Karpas-422 (cell line): ENCODE results near the gene NUBP1. TPM values are rescaled to one million over a fixed set of nuclear protein-coding genes. Genes with fewer than 3 reads are reported as not detected.
"Not testable (repeated sequence)": the region's sequence is repeated elsewhere in the genome, so short reads cannot be mapped to it uniquely, and the experiment has no call there.

ENCODE experiments used
- DNase-seq: peaks from one replicate; pipeline ENCODE4 v3.0.0-alpha.2; 2015
- H2AFZ ChIP-seq: fragments of 200-600 bp; sonication (generic); 2 replicates; pipeline ENCODE4 v1.6.1; 2014; ENCODE audit warnings: antibody characterized with exemption, low read length, mixed read lengths
- H3K27ac ChIP-seq: fragments of 200-600 bp; sonication (generic); 2 replicates; pipeline ENCODE4 v1.5.1; 2014; ENCODE audit warnings: mild to moderate bottlenecking, low read length, moderate library complexity
- H3K27me3 ChIP-seq: fragments of 200-600 bp; sonication (generic); 2 replicates; pipeline ENCODE4 v1.6.1; 2014; ENCODE audit warnings: low read length, mixed read lengths
- H3K36me3 ChIP-seq: fragments of 200-600 bp; sonication (generic); 2 replicates; pipeline ENCODE4 v1.6.1; 2014; ENCODE audit warnings: low read length, mixed read lengths; ENCODE audit not compliant: insufficient read depth
- H3K4me1 ChIP-seq: fragments of 200-600 bp; sonication (generic); 2 replicates; pipeline ENCODE4 v1.6.1; 2014; ENCODE audit warnings: mild to moderate bottlenecking, low read length, mixed read lengths
- H3K4me2 ChIP-seq: fragments of 200-600 bp; sonication (generic); 2 replicates; pipeline ENCODE4 v1.6.1; 2014; ENCODE audit warnings: low read length, low read depth, mild to moderate bottlenecking; ENCODE audit not compliant: poor library complexity, severe bottlenecking
- H3K4me3 ChIP-seq: fragments of 200-600 bp; sonication (generic); 2 replicates; pipeline ENCODE4 v1.5.1; 2014; ENCODE audit warnings: mild to moderate bottlenecking, antibody characterized with exemption, low read length, mixed read lengths
- H3K79me2 ChIP-seq: fragments of 200-600 bp; sonication (generic); 2 replicates; pipeline ENCODE4 v1.6.1; 2014; ENCODE audit warnings: mild to moderate bottlenecking, low read length, mixed read lengths
- H3K9ac ChIP-seq: fragments of 200-600 bp; sonication (generic); 2 replicates; pipeline ENCODE4 v1.6.0; 2014; ENCODE audit warnings: low read length
- H3K9me2 ChIP-seq: fragments of 200-600 bp; sonication (generic), shearing (Covaris generic); replicated peaks from 2 replicates; pipeline ENCODE4 v1.6.0; 2014; ENCODE audit warnings: mild to moderate bottlenecking, low read length, moderate library complexity; ENCODE audit not compliant: insufficient read depth
- H3K9me3 ChIP-seq: fragments of 300-700, 200-600 bp; sonication (generic); 2 replicates; pipeline ENCODE4 v1.6.1; 2014; ENCODE audit warnings: low read length, mixed read lengths
- H4K20me1 ChIP-seq: fragments of 200-600 bp; sonication (generic); 2 replicates; pipeline ENCODE4 v1.6.1; 2014; ENCODE audit warnings: mild to moderate bottlenecking, antibody characterized with exemption, low read length, low read depth; ENCODE audit not compliant: insufficient read depth
- total RNA-seq: library from RNA; depleted of rRNA; stranded (reverse); fragments of >200 nt; shearing (Covaris generic); gene quantifications from 2 replicates; pipeline ENCODE4 v1.2.3, GENCODE V29; 2014; ENCODE audit warnings: low replicate concordance

The NUBP1 gene
- total RNA-seq, 1 experiment from 2014 or later: 17.7 TPM

DNA sequence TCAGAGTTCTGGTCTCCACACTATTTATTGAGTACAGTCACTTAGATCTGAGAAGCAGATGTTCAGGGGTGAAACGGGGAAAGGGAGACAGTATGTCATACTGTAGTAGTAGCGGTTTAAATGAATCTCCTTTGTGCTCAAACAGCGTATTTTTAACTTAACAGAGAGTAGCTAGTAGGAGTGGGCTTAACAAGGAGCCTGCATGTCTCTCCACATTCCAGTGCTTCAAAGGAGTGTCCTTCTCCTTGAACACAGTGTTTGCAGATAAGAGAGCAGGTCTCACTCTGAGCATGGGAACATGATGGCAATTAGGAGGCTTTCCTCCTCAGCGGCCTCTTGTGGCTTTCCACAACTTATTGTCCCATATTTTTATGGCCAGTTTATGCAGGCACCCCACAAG, 45.0 kb downstream of the NUBP1 start:
- not testable (repeated sequence) for DNase-seq, H3K79me2 ChIP-seq, H3K27me3 ChIP-seq, H3K9ac ChIP-seq, H3K4me3 ChIP-seq, H3K4me2 ChIP-seq, H2AFZ ChIP-seq, H3K36me3 ChIP-seq, H3K9me2 ChIP-seq, H3K9me3 ChIP-seq, H4K20me1 ChIP-seq, H3K27ac ChIP-seq
- peaks cover 25% of the 10 kb centered on the region for H3K4me1 ChIP-seq

DNA sequence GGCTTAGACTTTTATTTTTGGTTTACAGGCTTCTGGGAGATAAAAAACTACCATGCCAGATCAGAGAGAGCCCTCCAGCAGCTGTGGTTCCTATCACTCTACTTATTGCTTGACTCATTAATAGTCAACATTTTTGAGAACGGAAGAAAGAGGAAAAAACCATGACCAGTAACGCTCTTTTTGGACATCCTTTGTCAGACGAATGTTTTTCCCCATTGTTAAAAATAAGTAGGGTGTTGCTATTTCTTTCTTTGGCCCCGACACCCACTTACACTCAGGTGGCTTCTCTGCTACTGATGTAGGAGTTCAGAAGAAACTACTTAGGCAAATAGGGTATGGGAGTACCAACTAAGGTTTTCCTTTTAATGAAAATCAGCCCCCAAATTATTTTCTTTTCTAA, 47.4 kb downstream of the NUBP1 start:
- Histone ChIP-seq H3K4me3 (no peak overlapping the region), H3K79me2 (no peaks in the 10 kb centered on the region), H3K4me1 (peaks cover 25% of the 10 kb centered on the region), H3K9me3 (no peaks in the 10 kb centered on the region), H3K36me3 (no peaks in the 10 kb centered on the region), H3K4me2 (no peak overlapping the region), H3K27ac (no peak overlapping the region), H3K27me3 (no peaks in the 10 kb centered on the region), H4K20me1 (no peaks in the 10 kb centered on the region), H3K9me2 (no peaks in the 10 kb centered on the region), H3K9ac (no peak overlapping the region), H2AFZ (0 out of 2 replicates have a peak overlapping the region, but pooled peaks have one; percentile 24)
- DNase-seq: no peak

DNA sequence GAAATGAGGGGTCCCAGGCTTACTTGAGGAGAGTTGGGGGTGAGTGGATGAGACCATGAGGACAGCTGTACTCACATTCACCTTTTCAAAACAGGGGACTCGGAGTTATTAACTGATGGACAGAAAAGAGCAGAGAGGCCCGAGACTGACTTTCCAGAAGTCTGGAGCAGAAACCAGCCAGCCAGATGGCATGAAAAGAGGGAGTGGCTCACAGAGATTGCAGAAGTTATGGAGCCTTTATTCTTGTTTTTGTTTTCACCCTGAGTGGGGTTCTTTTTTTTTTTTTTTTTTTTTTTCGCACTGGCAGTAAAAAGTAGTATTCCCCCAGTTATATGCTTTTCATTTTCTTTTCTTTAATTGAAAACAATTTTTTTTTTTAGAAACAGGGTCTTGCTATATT, 56.1 kb downstream of the NUBP1 start:
- Histone ChIP-seq H3K4me2 (no peak overlapping the region), H2AFZ (no peak overlapping the region), H3K4me3 (no peak overlapping the region), H3K4me1 (peaks cover 1% of the 10 kb centered on the region), H3K36me3 (no peaks in the 10 kb centered on the region), H3K9me3 (no peaks in the 10 kb centered on the region), H3K27ac (no peak overlapping the region), H3K27me3 (no peaks in the 10 kb centered on the region), H3K9ac (no peak overlapping the region), H3K9me2 (no peaks in the 10 kb centered on the region), H4K20me1 (no peaks in the 10 kb centered on the region), H3K79me2 (no peaks in the 10 kb centered on the region)
- DNase-seq: no peak

DNA sequence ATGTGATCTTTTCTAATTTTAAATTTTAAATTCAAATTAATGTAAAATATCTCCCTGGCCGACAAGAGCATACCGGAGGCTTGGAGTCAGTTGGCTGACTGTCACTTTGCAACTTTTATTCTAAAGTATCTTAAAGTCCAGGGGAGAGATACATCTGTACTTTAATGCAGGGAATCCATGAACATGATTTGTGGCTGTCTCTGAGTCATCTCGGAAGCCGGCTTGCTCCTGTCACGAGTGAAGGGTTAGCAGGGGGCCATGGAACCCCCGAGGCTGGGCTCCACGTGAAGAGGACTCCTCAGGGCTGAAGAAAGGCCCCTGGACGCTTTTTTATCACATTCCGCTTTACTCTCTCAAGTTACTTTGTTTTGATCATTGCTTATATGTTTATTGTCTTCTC, 61.7 kb downstream of the NUBP1 start:
- no peak for DNase-seq
- Histone ChIP-seq H3K4me2 (peak overlapping the region; percentile 31), H3K9ac (no peak overlapping the region), H3K27me3 (no peaks in the 10 kb centered on the region), H2AFZ (0 out of 2 replicates have a peak overlapping the region, but pooled peaks have one; percentile 23), H3K9me3 (no peaks in the 10 kb centered on the region), H3K27ac (no peak overlapping the region), H3K4me3 (no peak overlapping the region), H3K36me3 (no peaks in the 10 kb centered on the region), H3K9me2 (no peaks in the 10 kb centered on the region), H3K79me2 (no peaks in the 10 kb centered on the region), H4K20me1 (no peaks in the 10 kb centered on the region), H3K4me1 (peaks cover 23% of the 10 kb centered on the region)

DNA sequence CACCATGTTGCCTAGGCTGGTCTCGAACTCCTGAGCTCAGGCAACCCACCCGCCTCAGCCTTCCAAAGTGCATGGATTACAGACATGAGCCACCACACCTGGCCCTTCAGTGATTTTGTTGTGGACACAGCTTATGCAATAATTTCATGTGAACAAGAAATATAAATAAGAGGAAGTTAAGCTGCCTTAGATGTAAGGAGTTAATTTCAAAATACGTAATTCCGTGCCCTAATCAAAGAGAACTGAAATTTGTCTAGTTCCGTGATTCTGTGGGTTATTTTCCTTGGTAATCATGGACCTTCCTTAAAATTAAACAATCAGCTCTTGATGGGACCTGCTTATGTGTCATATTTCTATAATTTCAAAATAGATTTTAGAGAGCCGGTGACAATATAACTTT, 63.1 kb downstream of the NUBP1 start:
- H3K36me3 ChIP-seq: no peaks in the 10 kb centered on the region
- H3K79me2 ChIP-seq: no peaks in the 10 kb centered on the region
- peak overlapping the region; percentile 15 for H3K4me2 ChIP-seq
- H4K20me1 ChIP-seq: no peaks in the 10 kb centered on the region
- H3K27me3 ChIP-seq: no peaks in the 10 kb centered on the region
- H3K9ac ChIP-seq: no peak overlapping the region
- no peak overlapping the region for H3K27ac ChIP-seq
- H2AFZ ChIP-seq: no peak overlapping the region
- no peak overlapping the region for H3K4me3 ChIP-seq
- peaks cover 23% of the 10 kb centered on the region for H3K4me1 ChIP-seq
- DNase-seq: no peak
- H3K9me2 ChIP-seq: no peaks in the 10 kb centered on the region
- no peaks in the 10 kb centered on the region for H3K9me3 ChIP-seq

DNA sequence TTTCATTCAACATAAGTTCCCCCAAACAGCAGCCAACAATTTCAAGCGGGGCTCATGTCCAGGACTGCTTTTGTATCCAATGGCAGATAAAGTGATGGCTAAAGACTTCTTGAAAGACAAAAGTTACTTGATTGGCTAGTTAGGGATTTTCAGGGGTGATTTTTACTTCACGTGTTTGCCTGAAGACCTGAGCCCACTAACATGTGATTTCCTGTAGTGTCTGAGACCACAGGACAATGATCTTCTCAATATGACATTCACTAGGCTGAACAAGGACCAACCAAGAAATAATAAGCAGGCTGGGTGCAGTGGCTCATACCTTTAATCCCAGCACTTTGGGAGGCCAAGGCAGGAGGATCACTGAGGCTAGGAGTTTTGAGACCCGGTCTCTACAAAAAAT, 64.6 kb downstream of the NUBP1 start:
- H3K9me3 ChIP-seq: no peaks in the 10 kb centered on the region
- DNase-seq: no peak
- H3K4me2 ChIP-seq: no peak overlapping the region
- H3K27ac ChIP-seq: no peak overlapping the region
- H3K27me3 ChIP-seq: no peaks in the 10 kb centered on the region
- no peak overlapping the region for H3K4me3 ChIP-seq
- no peaks in the 10 kb centered on the region for H3K36me3 ChIP-seq
- H3K9me2 ChIP-seq: no peaks in the 10 kb centered on the region
- H4K20me1 ChIP-seq: no peaks in the 10 kb centered on the region
- H2AFZ ChIP-seq: no peak overlapping the region
- H3K9ac ChIP-seq: no peak overlapping the region
- peaks cover 30% of the 10 kb centered on the region for H3K4me1 ChIP-seq
- no peaks in the 10 kb centered on the region for H3K79me2 ChIP-seq

DNA sequence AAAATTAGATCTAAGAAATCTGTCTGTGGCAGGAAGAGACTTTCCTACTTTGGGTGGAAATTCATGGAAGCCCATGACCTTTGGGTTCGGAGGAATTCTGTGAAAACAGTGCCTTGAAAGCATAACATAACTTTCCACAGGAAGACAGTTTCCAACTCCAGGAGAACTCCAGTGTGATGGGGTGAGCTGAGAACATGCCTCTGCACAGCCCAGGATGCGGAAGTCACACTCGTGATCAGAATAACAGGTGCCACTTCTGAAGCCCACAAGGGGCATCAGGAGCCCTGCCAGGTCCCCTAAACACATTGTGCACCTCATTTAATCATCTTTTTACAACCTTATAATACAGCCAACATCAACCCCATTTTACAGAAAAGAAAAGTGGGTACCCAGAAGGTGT, 65.2 kb downstream of the NUBP1 start:
- no peak overlapping the region for H3K4me2 ChIP-seq
- H3K9ac ChIP-seq: no peak overlapping the region
- H3K36me3 ChIP-seq: no peaks in the 10 kb centered on the region
- H3K4me3 ChIP-seq: no peak overlapping the region
- DNase-seq: no peak
- H3K9me2 ChIP-seq: no peaks in the 10 kb centered on the region
- H3K79me2 ChIP-seq: no peaks in the 10 kb centered on the region
- H3K4me1 ChIP-seq: peaks cover 30% of the 10 kb centered on the region
- no peaks in the 10 kb centered on the region for H3K9me3 ChIP-seq
- no peak overlapping the region for H3K27ac ChIP-seq
- no peaks in the 10 kb centered on the region for H3K27me3 ChIP-seq
- H2AFZ ChIP-seq: no peak overlapping the region
- H4K20me1 ChIP-seq: no peaks in the 10 kb centered on the region

DNA sequence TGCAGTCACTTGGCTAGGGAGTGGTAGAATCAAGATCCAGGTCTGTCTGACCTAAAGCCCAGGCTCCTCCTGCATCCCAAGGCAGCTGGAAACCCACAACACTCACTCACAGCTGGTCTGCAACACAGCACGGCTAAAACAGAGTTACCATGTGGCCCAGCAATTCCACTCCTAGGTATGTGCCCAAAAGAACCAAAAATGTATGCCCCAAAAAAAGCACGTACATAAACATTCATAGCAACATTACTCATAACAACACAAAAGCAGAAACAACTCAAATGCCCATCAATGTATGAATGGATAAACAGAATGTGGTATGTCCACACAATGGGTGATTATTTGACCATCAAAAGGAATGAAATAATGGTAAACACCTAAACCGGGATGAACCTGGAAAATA, 66.1 kb downstream of the NUBP1 start:
- Histone ChIP-seq H3K79me2 (no peaks in the 10 kb centered on the region), H3K27ac (no peak overlapping the region), H4K20me1 (no peaks in the 10 kb centered on the region), H3K27me3 (no peaks in the 10 kb centered on the region), H3K9ac (no peak overlapping the region), H3K36me3 (no peaks in the 10 kb centered on the region), H3K9me2 (no peaks in the 10 kb centered on the region), H3K4me2 (no peak overlapping the region), H3K9me3 (no peaks in the 10 kb centered on the region), H2AFZ (no peak overlapping the region), H3K4me1 (peaks cover 29% of the 10 kb centered on the region), H3K4me3 (no peak overlapping the region)
- no peak for DNase-seq
